ENCODE results near the gene DOC2A. TPM values are rescaled to one million over a fixed set of nuclear protein-coding genes. Genes with fewer than 3 reads are reported as not detected.

DOC2A gene
- total and polyA plus RNA-seq, 2 donors (not counting 1 experiment from before 2014, with no cell fraction given) = not detected

DNA sequence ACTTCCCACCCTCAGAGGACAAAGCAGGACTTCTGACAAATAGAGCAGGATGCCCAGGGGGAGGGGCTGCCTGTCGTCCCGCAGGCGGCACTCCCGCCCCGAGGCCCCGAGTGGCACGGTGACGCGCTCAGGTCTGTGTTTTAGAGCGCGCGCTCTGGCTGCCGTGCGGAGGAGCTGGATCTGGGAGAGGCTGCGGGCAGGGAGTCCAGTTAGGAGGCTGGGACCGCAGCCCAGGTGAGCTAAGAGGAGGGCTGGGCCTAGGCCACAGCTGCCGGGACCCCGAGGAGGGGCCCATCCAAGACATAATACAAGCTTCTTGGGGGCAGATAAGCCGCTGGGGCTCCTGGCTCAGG, 6.4 kb downstream of the DOC2A start:
- Mint-ChIP-seq H3K4me3 (no peak overlapping the region), H3K27me3 (peaks cover 7% of the 10 kb centered on the region), H3K4me1 (peaks cover 9% of the 10 kb centered on the region), H3K9me3 (ENCODE audit: insufficient read depth) (no peaks in the 10 kb centered on the region), H3K27ac (no peak overlapping the region)
- H3K27ac ChIP-seq (ENCODE audit: low read length in 2 of 2) = no peak overlapping the region
- H4K20me1 ChIP-seq (ENCODE audit: control insufficient read depth, insufficient read depth, low read length, poor library complexity, severe bottlenecking) = peaks cover 17% of the 10 kb centered on the region
- TF ChIP-seq EZH2 (IDR thresholded peaks at IDR 0.05; ENCODE audit: borderline replicate concordance, insufficient read depth, low read depth, low read length, poor library complexity, severe bottlenecking) = no peak
- TF ChIP-seq, protein P1, sequence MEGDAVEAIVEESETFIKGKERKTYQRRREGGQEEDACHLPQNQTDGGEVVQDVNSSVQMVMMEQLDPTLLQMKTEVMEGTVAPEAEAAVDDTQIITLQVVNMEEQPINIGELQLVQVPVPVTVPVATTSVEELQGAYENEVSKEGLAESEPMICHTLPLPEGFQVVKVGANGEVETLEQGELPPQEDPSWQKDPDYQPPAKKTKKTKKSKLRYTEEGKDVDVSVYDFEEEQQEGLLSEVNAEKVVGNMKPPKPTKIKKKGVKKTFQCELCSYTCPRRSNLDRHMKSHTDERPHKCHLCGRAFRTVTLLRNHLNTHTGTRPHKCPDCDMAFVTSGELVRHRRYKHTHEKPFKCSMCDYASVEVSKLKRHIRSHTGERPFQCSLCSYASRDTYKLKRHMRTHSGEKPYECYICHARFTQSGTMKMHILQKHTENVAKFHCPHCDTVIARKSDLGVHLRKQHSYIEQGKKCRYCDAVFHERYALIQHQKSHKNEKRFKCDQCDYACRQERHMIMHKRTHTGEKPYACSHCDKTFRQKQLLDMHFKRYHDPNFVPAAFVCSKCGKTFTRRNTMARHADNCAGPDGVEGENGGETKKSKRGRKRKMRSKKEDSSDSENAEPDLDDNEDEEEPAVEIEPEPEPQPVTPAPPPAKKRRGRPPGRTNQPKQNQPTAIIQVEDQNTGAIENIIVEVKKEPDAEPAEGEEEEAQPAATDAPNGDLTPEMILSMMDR (IDR thresholded peaks at IDR 0.05) = no peak
- H3K79me2 ChIP-seq (ENCODE audit: control insufficient read depth, insufficient read depth, low read length) = no peaks in the 10 kb centered on the region
- intact Hi-C loops (cut with micrococcal nuclease) = loop anchor here (2.0 kb wide), 1 partner anchor 78 kb away; the partner anchor contains the start of gene KCTD13
- H3K4me1 ChIP-seq (ENCODE audit: control insufficient read depth in 2 of 2, insufficient read depth in 2 of 2, low read length in 2 of 2) = peaks cover 4 to 13% of the 10 kb centered on the region in 2 donors
- no peak for DNase-seq
- peaks cover 0 to 3% (median 0%) of the 10 kb centered on the region in 4 experiments for H3K27me3 ChIP-seq (replicated peaks in 1 of 4; ENCODE audit: control extremely low read depth in 1 of 4, control insufficient read depth in 3 of 4, insufficient read depth in 4 of 4, low read length in 3 of 4)
- CTCF ChIA-PET = interaction anchor here (0.5 to 2.3 kb wide), 9 partner anchors 13 to 310 kb away, joined by 3 to 9 read pairs (median 4); partner anchors contain the start of gene TMEM219
- no peak overlapping the region for H3K4me3 ChIP-seq (ENCODE audit: control extremely low read depth in 1 of 5, extremely low read depth in 1 of 5, insufficient read depth in 1 of 5, low read depth in 2 of 5, low read length in 4 of 5)
- H2AFZ ChIP-seq (ENCODE audit: insufficient read depth, low read depth, low read length, poor library complexity, severe bottlenecking) = no peak overlapping the region
- H3K4me2 ChIP-seq (replicated peaks; ENCODE audit: low read depth, low read length, poor library complexity, severe bottlenecking) = peak overlapping the region; percentile 25
- H3K9me3 ChIP-seq (ENCODE audit: control extremely low read depth in 1 of 3, control insufficient read depth in 2 of 3, insufficient read depth in 1 of 3, low read length in 2 of 3) = no peaks in the 10 kb centered on the region
- no peak overlapping the region for H3K9ac ChIP-seq (ENCODE audit: low read length)
- ATAC-seq (ENCODE audit: low read depth) = no peak
- POLR2A ChIA-PET = interaction anchor here (2.4 kb wide), 1 partner anchor 197 kb away, joined by 9 read pairs; the partner anchor contains the start of gene MAZ
- 37% methylated on average over 17 of the region's 19 CpGs for WGBS (ENCODE audit: insufficient coverage)
- peaks cover 0 to 34% of the 10 kb centered on the region in 2 experiments for H3K36me3 ChIP-seq (replicated peaks in 1 of 2; ENCODE audit: control extremely low read depth in 1 of 2, control insufficient read depth in 1 of 2, extremely low read depth in 1 of 2, insufficient read depth in 2 of 2, low read length in 1 of 2)

DNA sequence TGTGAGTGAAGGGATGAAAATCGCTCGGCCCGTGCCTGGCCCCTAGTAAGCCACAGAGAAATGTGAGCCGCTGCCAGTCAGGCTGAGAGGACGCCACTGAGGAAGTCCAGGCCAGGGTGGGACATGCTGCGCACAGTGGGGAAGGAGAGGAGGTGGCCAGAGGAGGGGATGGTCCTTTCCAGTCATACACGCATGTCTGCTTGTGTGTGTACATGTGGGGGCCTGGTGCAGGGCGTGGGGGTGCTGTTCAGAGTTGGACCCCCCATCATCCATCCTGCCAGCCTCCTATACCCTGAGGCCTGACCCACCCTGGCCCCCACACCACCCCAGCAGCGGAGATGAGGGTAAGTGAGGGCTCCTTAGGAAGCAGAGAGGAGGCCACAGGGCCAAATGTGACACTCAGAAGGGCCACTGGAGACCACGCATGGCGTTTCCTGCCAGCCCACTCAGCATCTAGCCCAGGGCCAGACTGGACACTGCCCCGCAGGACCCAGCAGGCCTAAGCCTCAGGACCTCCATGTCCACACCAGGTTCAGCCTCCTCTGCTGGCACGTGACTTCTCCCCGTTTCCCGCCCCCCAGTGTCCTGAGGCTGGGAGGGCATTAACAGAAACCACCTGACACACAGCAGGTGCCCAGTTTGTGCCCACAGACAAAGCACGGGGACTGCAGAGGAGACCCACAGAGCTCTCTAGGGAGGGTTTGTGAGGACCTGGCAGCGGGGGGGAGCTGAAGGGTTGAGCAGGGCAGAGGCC, 7.0 kb downstream of the DOC2A start:
- ChIA-PET POLR2A (interaction anchor here (2.4 kb wide), 1 partner anchor 197 kb away, joined by 9 read pairs; the partner anchor contains the start of gene MAZ), CTCF (interaction anchor here (0.6 to 2.3 kb wide), 9 partner anchors 13 to 303 kb away, joined by 3 to 9 read pairs (median 4); partner anchors contain the start of genes TAOK2 and TMEM219)
- Histone ChIP-seq H3K4me1 (ENCODE audit: control insufficient read depth in 2 of 2, insufficient read depth in 2 of 2, low read length in 2 of 2) (peaks cover 4 to 13% of the 10 kb centered on the region in 2 donors), H3K9ac (ENCODE audit: low read length) (no peak overlapping the region), H3K27me3 (replicated peaks in 1 of 4; ENCODE audit: control extremely low read depth in 1 of 4, control insufficient read depth in 3 of 4, insufficient read depth in 4 of 4, low read length in 3 of 4) (no peaks in the 10 kb centered on the region), H4K20me1 (ENCODE audit: control insufficient read depth, insufficient read depth, low read length, poor library complexity, severe bottlenecking) (peaks cover 17% of the 10 kb centered on the region), H3K4me3 (ENCODE audit: control extremely low read depth in 1 of 5, extremely low read depth in 1 of 5, insufficient read depth in 1 of 5, low read depth in 2 of 5, low read length in 4 of 5) (no peak overlapping the region), H3K79me2 (ENCODE audit: control insufficient read depth, insufficient read depth, low read length) (no peaks in the 10 kb centered on the region), H3K36me3 (replicated peaks in 1 of 2; ENCODE audit: control extremely low read depth in 1 of 2, control insufficient read depth in 1 of 2, extremely low read depth in 1 of 2, insufficient read depth in 2 of 2, low read length in 1 of 2) (peaks cover 0 to 38% of the 10 kb centered on the region in 2 experiments), H2AFZ (ENCODE audit: insufficient read depth, low read depth, low read length, poor library complexity, severe bottlenecking) (no peak overlapping the region), H3K4me2 (replicated peaks; ENCODE audit: low read depth, low read length, poor library complexity, severe bottlenecking) (no peak overlapping the region), H3K9me3 (ENCODE audit: control extremely low read depth in 1 of 3, control insufficient read depth in 2 of 3, insufficient read depth in 1 of 3, low read length in 2 of 3) (no peaks in the 10 kb centered on the region), H3K27ac (ENCODE audit: low read length in 2 of 2) (no peak overlapping the region)
- peaks cover 3% of the 10 kb centered on the region for H3K27me3 Mint-ChIP-seq
- TF ChIP-seq, protein P1 (IDR thresholded peaks at IDR 0.05) = no peak
- TF ChIP-seq EZH2 (IDR thresholded peaks at IDR 0.05; ENCODE audit: borderline replicate concordance, insufficient read depth, low read depth, low read length, poor library complexity, severe bottlenecking) = no peak
- no peak for DNase-seq
- H3K27ac Mint-ChIP-seq = no peak overlapping the region
- intact Hi-C loops (cut with micrococcal nuclease) = loop anchor here (2.0 kb wide), 1 partner anchor 77 kb away; the partner anchor contains the start of gene KCTD13
- H3K4me1 Mint-ChIP-seq = peaks cover 12% of the 10 kb centered on the region
- H3K4me3 Mint-ChIP-seq = no peak overlapping the region
- no peak for ATAC-seq (ENCODE audit: low read depth)
- 70% methylated on average over 14 of the region's 17 CpGs for WGBS (ENCODE audit: insufficient coverage)
- no peaks in the 10 kb centered on the region for H3K9me3 Mint-ChIP-seq (ENCODE audit: insufficient read depth)

Measured in B cell (primary cell).